Spleen (tissue), 11 donors: ENCODE measurements around the gene METTL13. TPM values are rescaled to one million over a fixed set of nuclear protein-coding genes. Genes with fewer than 3 reads are reported as not detected.

Experiments
- DNase-seq: peaks from one replicate; pipeline ENCODE4 v3.0.0-alpha.2; 2020
- H3K27ac ChIP-seq, 8 donors: fragments of 200-600 bp; sonication (generic) in 7 of 8; 1 replicate in 4 of 8; 2 replicates in 4 of 8; pipeline versions ENCODE4 v1.5.0 to v1.8.0; 2016 to 2021; ENCODE audit warnings: inconsistent platforms in 4 of 8, mild to moderate bottlenecking in 4 of 8, moderate library complexity in 1 of 8
- H3K27me3 ChIP-seq, 7 donors: fragments of 200-600 bp; sonication (generic) in 6 of 7; replicated peaks in 1 of 7; 1 replicate in 4 of 7; 2 replicates in 3 of 7; pipeline versions ENCODE4 v1.5.0 to v1.8.0; 2016 to 2021; ENCODE audit warnings: inconsistent platforms in 3 of 7, mild to moderate bottlenecking in 1 of 7
- H3K36me3 ChIP-seq, 6 donors: fragments of 200-600 bp; sonication (generic) in 5 of 6; 1 replicate in 4 of 6; 2 replicates in 2 of 6; pipeline versions ENCODE4 v1.5.0 to v1.8.0; 2016 to 2021; ENCODE audit warnings: inconsistent platforms in 2 of 6
- H3K4me1 ChIP-seq, 6 donors: fragments of 200-600 bp; sonication (generic) in 5 of 6; 1 replicate in 3 of 6; 2 replicates in 3 of 6; pipeline versions ENCODE4 v1.5.0 to v1.8.0; 2016 to 2021; ENCODE audit warnings: inconsistent platforms in 3 of 6
- H3K4me3 ChIP-seq, 8 donors: fragments of 200-600 bp; sonication (generic) in 7 of 8; 1 replicate in 4 of 8; 2 replicates in 4 of 8; pipeline versions ENCODE4 v1.5.0 to v1.8.0; 2016 to 2021; ENCODE audit warnings: inconsistent platforms in 4 of 8, mild to moderate bottlenecking in 4 of 8, moderate library complexity in 2 of 8
- H3K9me3 ChIP-seq, 8 donors: fragments of 200-600 bp; sonication (generic) in 7 of 8; 1 replicate in 4 of 8; 2 replicates in 4 of 8; pipeline versions ENCODE4 v1.5.0 to v1.8.0; 2016 to 2021; ENCODE audit warnings: inconsistent platforms in 4 of 8
- POLR2A ChIP-seq, 3 donors: fragments of 450-650 bp; IDR thresholded peaks; one replicate each; pipeline ENCODE4 v1.5.1; 2017; ENCODE audit warnings: antibody characterized with exemption in 3 of 3, mild to moderate bottlenecking in 1 of 3
- POLR2AphosphoS5 ChIP-seq, 3 donors: sonication (generic); formaldehyde crosslinking; IDR thresholded peaks; one replicate each; pipeline ENCODE4 v1.5.1; 2017; ENCODE audit warnings: antibody characterized with exemption in 3 of 3
- WGBS, 5 donors: extraction: QIAGEN DNeasy Blood & Tissue Kit in 3 of 5; methylation state at CpG; one replicate each; pipeline versions ENCODE4 v1.1.5 to v1.1.7; 2013 to 2018; 5-methylcytosine and 5-hydroxymethylcytosine counted together
- intact Hi-C: fragments of 100-400 bp; cut with DNase I; formaldehyde crosslinking; loops from one replicate; pipeline ENCODE4 v1.15.0; 2023; ENCODE audit warnings: low total_unique reads
- polyA plus RNA-seq, 3 donors: library from polyadenylated mRNA; stranded (reverse); fragments of 200-250 nt; gene quantifications; one replicate each; pipeline ENCODE4 v1.2.1, GENCODE V29; 2013
- total RNA-seq, 7 donors: library from RNA; depleted of rRNA in 3 of 7; stranded (reverse); fragments of >200 nt in 3 of 7; fragmentation: NEBNext Ultra II Directional in 4 of 7; extraction: Animal tissue kit (Norgen Biotek cat#: 25700) in 4 of 7; gene quantifications; one replicate each; pipeline versions ENCODE4 v1.1.0 to v1.2.1, GENCODE V29; 2016 to 2021
- TF ChIP-seq, protein P1 (sequence below), 11 experiments: fragments of 200-600 bp in 7 of 11; fragments of 450-650 bp in 4 of 11; sonication (generic) in 4 of 11; IDR thresholded peaks in 8 of 11; conservative IDR thresholded peaks in 3 of 11; 1 replicate in 7 of 11; 2 replicates in 4 of 11; pipeline versions ENCODE4 v1.4.0 to v1.8.0; 2016 to 2021; ENCODE audit warnings: antibody characterized with exemption in 11 of 11, inconsistent platforms in 4 of 11, mild to moderate bottlenecking in 1 of 11
- donor health status: healthy with polysubstance abuse.
- donor health status: DM: no; HTN: no; CAD: no; lungs with moderate emphysema.
- donor health status: DM: no; HTN: no; CAD: no.
- donor health status: Bipolar disorder and iron deficiency.
- donor health status: healthy.
- donor health status: DM: no; HTN: no; CAD: no.
- donor health status: DM: yes; HTN: yes; CAD: no.

METTL13 gene
- total and polyA plus RNA-seq, 10 donors = 10.3 to 29.6 (median 24.8) TPM

DNA sequence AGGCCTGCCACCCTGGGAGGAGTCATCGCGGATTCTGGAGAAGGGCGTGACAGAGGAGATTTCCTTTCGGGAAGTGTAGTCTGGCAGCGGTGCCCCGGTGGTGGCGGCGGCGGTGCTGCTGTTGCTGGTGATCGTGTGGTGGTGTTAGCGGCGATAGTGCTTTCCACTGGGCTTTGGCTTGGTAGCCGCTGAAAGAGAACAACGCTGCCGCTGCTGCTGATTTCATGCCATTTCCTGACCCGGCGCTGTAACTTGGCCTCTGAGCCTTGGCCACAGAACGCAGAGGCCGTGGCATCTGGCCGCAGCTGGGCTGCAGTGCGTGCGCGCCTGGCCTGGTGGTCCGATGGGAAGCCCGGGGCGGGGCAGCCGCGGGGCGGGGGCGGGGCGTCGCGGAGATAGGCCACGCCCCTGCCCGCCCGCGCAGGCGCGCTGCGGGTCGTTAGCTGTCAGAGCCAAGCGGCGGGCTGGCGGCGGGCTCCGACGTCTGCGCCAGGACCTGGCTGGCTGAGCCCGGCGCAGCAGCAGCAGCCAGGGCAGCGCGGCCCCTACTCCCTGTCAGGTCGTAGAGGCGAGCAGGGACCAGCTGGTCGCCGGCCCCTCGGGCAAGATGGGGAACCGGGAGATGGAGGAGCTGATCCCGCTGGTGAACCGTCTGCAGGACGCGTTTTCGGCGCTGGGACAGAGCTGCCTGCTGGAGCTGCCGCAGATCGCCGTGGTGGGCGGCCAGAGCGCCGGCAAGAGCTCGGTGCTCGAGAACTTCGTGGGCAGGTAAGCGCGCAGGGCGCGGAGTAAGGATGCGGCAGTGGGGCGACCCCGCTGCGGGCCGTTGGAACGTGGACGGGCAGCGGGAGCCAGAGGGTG is 59.8 kb downstream of the METTL13 start, which contains the start of gene DNM3:
Gene DNM3 (plus strand): TSS at position 449 of the 861 bp plus-strand sequence. CDS start 159 bp downstream, at position 608.
- H3K4me1 ChIP-seq = peaks cover 6 to 27% (median 20%) of the 10 kb centered on the region in 6 donors
- H3K36me3 ChIP-seq = no peaks in the 10 kb centered on the region
- peak; percentile 72 to 84 (median 83) for TF ChIP-seq POLR2AphosphoS5 (IDR thresholded peaks at IDR 0.05)
- TF ChIP-seq, protein P1, sequence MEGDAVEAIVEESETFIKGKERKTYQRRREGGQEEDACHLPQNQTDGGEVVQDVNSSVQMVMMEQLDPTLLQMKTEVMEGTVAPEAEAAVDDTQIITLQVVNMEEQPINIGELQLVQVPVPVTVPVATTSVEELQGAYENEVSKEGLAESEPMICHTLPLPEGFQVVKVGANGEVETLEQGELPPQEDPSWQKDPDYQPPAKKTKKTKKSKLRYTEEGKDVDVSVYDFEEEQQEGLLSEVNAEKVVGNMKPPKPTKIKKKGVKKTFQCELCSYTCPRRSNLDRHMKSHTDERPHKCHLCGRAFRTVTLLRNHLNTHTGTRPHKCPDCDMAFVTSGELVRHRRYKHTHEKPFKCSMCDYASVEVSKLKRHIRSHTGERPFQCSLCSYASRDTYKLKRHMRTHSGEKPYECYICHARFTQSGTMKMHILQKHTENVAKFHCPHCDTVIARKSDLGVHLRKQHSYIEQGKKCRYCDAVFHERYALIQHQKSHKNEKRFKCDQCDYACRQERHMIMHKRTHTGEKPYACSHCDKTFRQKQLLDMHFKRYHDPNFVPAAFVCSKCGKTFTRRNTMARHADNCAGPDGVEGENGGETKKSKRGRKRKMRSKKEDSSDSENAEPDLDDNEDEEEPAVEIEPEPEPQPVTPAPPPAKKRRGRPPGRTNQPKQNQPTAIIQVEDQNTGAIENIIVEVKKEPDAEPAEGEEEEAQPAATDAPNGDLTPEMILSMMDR (IDR thresholded peaks at IDR 0.05 in 8 of 11, conservative IDR thresholded peaks at IDR 0.05 in 3 of 11) = no peak
- TF ChIP-seq POLR2A (IDR thresholded peaks at IDR 0.05) = no peak
- H3K27ac ChIP-seq = peak within 1 kb of the TSS; percentile 39 to 82 (median 74)
- peak within 1 kb of the TSS; percentile 55 to 92 (median 80) for H3K4me3 ChIP-seq
- H3K9me3 ChIP-seq = no peaks in the 10 kb centered on the region
- intact Hi-C loops = no loop called here
- WGBS, 5 donors = 0 to 2% (median 2%) methylated on average over 39 to 85 of the region's 85 CpGs
- H3K27me3 ChIP-seq = peaks cover 0 to 26% (median 12%) of the 10 kb centered on the region in 7 donors
- peak; percentile 95 for DNase-seq

DNA sequence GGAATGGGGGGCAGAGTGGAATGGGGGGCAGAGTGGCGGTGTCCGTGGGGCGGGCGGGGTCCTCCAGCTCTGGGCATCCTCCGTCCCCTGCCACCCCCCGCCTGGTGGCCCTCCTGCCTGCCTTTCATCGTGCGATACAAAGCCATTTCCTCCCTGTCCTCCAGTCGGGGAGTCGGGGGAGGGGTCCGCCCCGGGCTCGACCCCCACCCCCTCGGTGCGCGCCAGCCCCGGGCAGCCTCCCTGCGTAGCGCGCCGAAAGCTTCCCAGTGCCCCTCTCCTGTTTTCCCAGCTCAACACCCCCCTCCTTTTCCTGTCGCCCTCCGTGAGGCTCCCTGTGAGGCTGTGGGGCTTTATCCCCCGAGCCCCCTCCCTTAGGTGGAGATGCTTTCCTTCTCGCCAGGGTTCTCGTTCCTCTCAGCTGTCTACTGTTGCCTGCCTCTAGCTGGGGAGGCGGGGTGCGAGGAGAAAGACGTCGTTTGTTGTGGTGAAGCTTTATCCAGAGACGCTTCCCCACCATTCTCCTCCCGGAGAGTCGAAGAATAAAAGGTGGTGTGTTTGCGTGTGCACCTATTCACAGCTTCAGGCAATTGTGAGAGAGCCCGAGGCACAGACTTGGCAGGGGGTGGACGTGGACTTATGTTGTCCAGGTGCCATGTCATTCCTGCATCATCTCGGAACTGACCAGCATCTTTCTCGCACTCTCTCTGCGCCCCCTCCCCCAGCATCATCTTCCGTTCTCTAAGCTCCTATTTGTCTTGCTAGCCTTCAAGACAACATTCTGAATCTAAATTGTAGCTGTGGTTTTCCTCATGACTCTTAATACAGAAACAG is 60.7 kb downstream of the METTL13 start:
- H3K27ac ChIP-seq = peak overlapping the region in 3 of 8 donors; percentile 72 to 82 (median 80)
- no peak for DNase-seq

DNA sequence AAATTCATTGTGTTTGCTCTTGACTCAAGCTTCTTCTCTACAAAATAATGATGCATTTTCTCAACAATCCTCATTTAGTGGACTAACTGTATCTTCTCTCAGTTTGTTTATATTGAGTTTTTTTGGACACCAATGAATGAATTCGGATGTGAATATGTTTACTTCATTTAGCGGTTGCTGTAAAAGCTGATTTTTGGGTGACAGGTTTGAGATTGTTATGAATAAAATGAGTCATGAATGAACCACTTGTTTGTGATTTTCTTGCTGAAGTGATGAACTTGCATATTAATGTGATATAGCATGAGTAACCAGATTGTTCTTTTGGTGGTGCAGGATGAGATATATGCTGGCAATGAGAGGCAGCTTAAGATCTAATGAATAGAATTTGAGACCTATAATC is 62.9 kb downstream of the METTL13 start:
- TF ChIP-seq POLR2A (IDR thresholded peaks at IDR 0.05) (no peak), POLR2AphosphoS5 (IDR thresholded peaks at IDR 0.05) (no peak)
- TF ChIP-seq, protein P1 (IDR thresholded peaks at IDR 0.05 in 8 of 11, conservative IDR thresholded peaks at IDR 0.05 in 3 of 11) = no peak
- peaks cover 0 to 26% (median 12%) of the 10 kb centered on the region in 7 donors for H3K27me3 ChIP-seq
- peaks cover 6 to 27% (median 20%) of the 10 kb centered on the region in 6 donors for H3K4me1 ChIP-seq
- no peak overlapping the region for H3K27ac ChIP-seq
- WGBS, 5 donors = 89 to 98% (median 93%) methylated on average over 2 of the region's 2 CpGs
- H3K36me3 ChIP-seq = no peaks in the 10 kb centered on the region
- H3K9me3 ChIP-seq = no peaks in the 10 kb centered on the region
- no peak overlapping the region for H3K4me3 ChIP-seq
- intact Hi-C loops = no loop called here
- DNase-seq = no peak

More for the DNA sequence above, 60.7 kb downstream of the METTL13 start:
- peak overlapping the region; percentile 55 to 92 (median 80) for H3K4me3 ChIP-seq
- peaks cover 0 to 26% (median 12%) of the 10 kb centered on the region in 7 donors for H3K27me3 ChIP-seq
- peaks cover 6 to 27% (median 20%) of the 10 kb centered on the region in 6 donors for H3K4me1 ChIP-seq
- TF ChIP-seq, protein P1 (IDR thresholded peaks at IDR 0.05 in 8 of 11, conservative IDR thresholded peaks at IDR 0.05 in 3 of 11) = no peak
- TF ChIP-seq POLR2AphosphoS5 (IDR thresholded peaks at IDR 0.05) (no peak), POLR2A (IDR thresholded peaks at IDR 0.05) (no peak)
- intact Hi-C loops = no loop called here
- no peaks in the 10 kb centered on the region for H3K9me3 ChIP-seq
- 1 to 5% (median 3%) methylated on average over 23 to 40 of the region's 40 CpGs for WGBS, 5 donors
- H3K36me3 ChIP-seq = no peaks in the 10 kb centered on the region
